HCT116 (cell line): Measurements from ENCODE around the gene TRDMT1. TPM values are rescaled to one million over a fixed set of nuclear protein-coding genes. Genes with fewer than 3 reads are reported as not detected.

Experiments used
- ATAC-seq: fragments of 200-7000 bp; cut with Tn5 transposase; 2 replicates; pipeline ENCODE4 v1.9.1; 2020; ENCODE audit warnings: mild to moderate bottlenecking, moderate library complexity
- BruUV-seq: library from RNA; stranded (reverse); fragments of 400-500 nt; replicated peaks from 2 replicates; lab custom pipeline; 2021; lab: Mats Ljungman, UMichigan
- CTCF ChIA-PET: fragments of 300-600 bp; sonication (Branson Sonifier 250); formaldehyde crosslinking; loops from one replicate; lab custom pipeline; 2021; ENCODE audit warnings: antibody characterized with exemption; lab: Charles Lee
- POLR2A ChIA-PET: fragments of 300-600, 350-600 bp; sonication (Branson Sonifier 250); formaldehyde crosslinking; loops from one replicate; lab custom pipeline; 2021; ENCODE audit warnings: antibody characterized with exemption; lab: Charles Lee
- RAD21 ChIA-PET, 2 experiments: fragments of 300-600 bp; sonication (Branson Sonifier 250); formaldehyde crosslinking; loops; one replicate each; lab custom pipeline; 2023; ENCODE audit warnings: low total read pairs in 2 of 2; ENCODE audit not compliant: uncharacterized antibody in 2 of 2, unreplicated experiment in 2 of 2, low non-redundant PET in 1 of 2; lab: Charles Lee
- DNase-seq: peaks from one replicate; pipeline ENCODE4 v3.0.0-alpha.2; 2010; ENCODE audit warnings: low read depth, low spot score
- H2AFZ ChIP-seq: fragments of 200-600 bp; shearing (Covaris generic), sonication (generic); 2 replicates; pipeline ENCODE4 v1.6.1; 2017; ENCODE audit warnings: low read depth, mixed run types, mixed read lengths, antibody characterized with exemption, low read length; ENCODE audit not compliant: poor library complexity, severe bottlenecking
- H3K27ac ChIP-seq: 2 replicates; pipeline ENCODE4 v1.5.1; 2012; ENCODE audit warnings: low read depth, low read length
- H3K27me3 ChIP-seq: fragments of 200-600 bp; sonication (generic); 2 replicates; pipeline ENCODE4 v1.6.1; 2016; ENCODE audit warnings: mixed run types, low read length, mixed read lengths; ENCODE audit not compliant: insufficient read depth
- H3K36me3 ChIP-seq, 2 experiments: fragments of 200-500 bp in 1 of 2; fragments of 200-600 bp in 1 of 2; sonication (Bioruptor generic) in 1 of 2; sonication (generic) in 1 of 2; 2 replicates each; pipeline versions ENCODE4 v1.5.1 to v1.6.1; 2014 to 2016; ENCODE audit warnings: low read length in 2 of 2, inconsistent platforms in 1 of 2, mixed read lengths in 1 of 2, mixed run types in 1 of 2; ENCODE audit not compliant: insufficient read depth in 2 of 2, control insufficient read depth in 1 of 2
- H3K4me1 ChIP-seq, 2 experiments: fragments of 200-600 bp in 1 of 2; sonication (generic) in 1 of 2; 2 replicates each; pipeline versions ENCODE4 v1.5.1 to v1.6.1; 2012 to 2017; ENCODE audit warnings: low read length in 2 of 2, inconsistent platforms in 1 of 2, mild to moderate bottlenecking in 1 of 2, mixed read lengths in 1 of 2, mixed run types in 1 of 2, moderate library complexity in 1 of 2; ENCODE audit not compliant: insufficient read depth in 2 of 2, control insufficient read depth in 1 of 2
- H3K4me2 ChIP-seq: fragments of 200-600 bp; sonication (generic); 2 replicates; pipeline ENCODE4 v1.6.1; 2017; ENCODE audit warnings: mixed run types, low read length, mixed read lengths
- H3K4me3 ChIP-seq, 2 experiments: fragments of 200-600 bp in 1 of 2; sonication (generic) in 1 of 2; replicated peaks in 1 of 2; 2 replicates each; pipeline ENCODE4 v1.5.1; 2011 to 2016; ENCODE audit warnings: low read length in 2 of 2, control low read depth in 1 of 2, low read depth in 1 of 2, mild to moderate bottlenecking in 1 of 2, mixed read lengths in 1 of 2, mixed run types in 1 of 2
- H3K79me2 ChIP-seq: fragments of 200-600 bp; sonication (generic); 2 replicates; pipeline ENCODE4 v1.6.1; 2017; ENCODE audit warnings: mild to moderate bottlenecking, mixed run types, low read length, moderate library complexity, mixed read lengths; ENCODE audit not compliant: insufficient read depth
- H3K9ac ChIP-seq: fragments of 200-600 bp; sonication (generic); 2 replicates; pipeline ENCODE4 v1.6.1; 2016; ENCODE audit warnings: low read length, mixed read lengths
- H3K9me2 ChIP-seq: fragments of 200-600 bp; sonication (generic), shearing (Covaris generic); 2 replicates; pipeline ENCODE4 v1.6.1; 2017; ENCODE audit warnings: mixed run types, mild to moderate bottlenecking, moderate library complexity; ENCODE audit not compliant: insufficient read depth
- H3K9me3 ChIP-seq, 2 experiments: fragments of 200-500 bp in 1 of 2; fragments of 200-600 bp in 1 of 2; sonication (Bioruptor generic) in 1 of 2; sonication (generic) in 1 of 2; 2 replicates each; pipeline ENCODE4 v1.6.1; 2014 to 2017; ENCODE audit warnings: low read length in 2 of 2, mixed read lengths in 2 of 2, inconsistent platforms in 1 of 2, low read depth in 1 of 2, mild to moderate bottlenecking in 1 of 2, mixed run types in 1 of 2, moderate library complexity in 1 of 2; ENCODE audit not compliant: control insufficient read depth in 1 of 2, insufficient read depth in 1 of 2
- H4K20me1 ChIP-seq: fragments of 200-600 bp; sonication (generic), shearing (Covaris generic); 2 replicates; pipeline ENCODE4 v1.6.1; 2017; ENCODE audit warnings: mixed run types, mild to moderate bottlenecking, moderate library complexity; ENCODE audit not compliant: insufficient read depth
- ATF3 ChIP-seq: IDR thresholded peaks from 2 replicates; pipeline ENCODE4 v1.6.1; 2012
- CEBPB ChIP-seq: IDR thresholded peaks from 2 replicates; pipeline ENCODE4 v1.6.1; 2012; ENCODE audit warnings: low read depth
- CTCF ChIP-seq, 3 experiments: fragments of 200-600 bp in 1 of 3; sonication (generic) in 1 of 3; IDR thresholded peaks in 2 of 3; conservative IDR thresholded peaks in 1 of 3; 2 replicates each; pipeline ENCODE4 v1.5.1; 2012 to 2017; ENCODE audit warnings: low read depth in 2 of 3, low read length in 2 of 3, antibody characterized with exemption in 1 of 3, borderline replicate concordance in 1 of 3, control low read depth in 1 of 3, mild to moderate bottlenecking in 1 of 3, mixed read lengths in 1 of 3, mixed run types in 1 of 3, moderate library complexity in 1 of 3; ENCODE audit not compliant: insufficient read depth in 1 of 3
- EGR1 ChIP-seq: IDR thresholded peaks from 2 replicates; pipeline ENCODE4 v1.6.1; 2012; ENCODE audit warnings: low read depth
- ELF1 ChIP-seq: IDR thresholded peaks from 2 replicates; pipeline ENCODE4 v1.6.1; 2012; ENCODE audit warnings: low read depth, borderline replicate concordance
- EZH2 ChIP-seq: fragments of 200-600 bp; sonication (generic); IDR thresholded peaks from 2 replicates; pipeline ENCODE4 v1.6.1; 2017; ENCODE audit warnings: antibody characterized with exemption, mixed run types
- EZH2phosphoT487 ChIP-seq: fragments of 200-600 bp; IDR thresholded peaks from 2 replicates; pipeline ENCODE4 v1.6.1; 2018; ENCODE audit warnings: antibody characterized with exemption, borderline replicate concordance
- FOSL1 ChIP-seq: IDR thresholded peaks from 2 replicates; pipeline ENCODE4 v1.6.1; 2012; ENCODE audit warnings: low read depth
- MAX ChIP-seq: IDR thresholded peaks from 2 replicates; pipeline ENCODE4 v1.6.1; 2012
- POLR2AphosphoS5 ChIP-seq: IDR thresholded peaks from 2 replicates; pipeline ENCODE4 v1.6.1; 2011; ENCODE audit warnings: mild to moderate bottlenecking, low read depth, low read length, moderate library complexity
- RAD21 ChIP-seq: IDR thresholded peaks from 2 replicates; pipeline ENCODE4 v1.6.1; 2012; ENCODE audit warnings: low read depth, mild to moderate bottlenecking
- SP1 ChIP-seq: IDR thresholded peaks from 2 replicates; pipeline ENCODE4 v1.6.1; 2012; ENCODE audit warnings: low read depth
- SRF ChIP-seq: IDR thresholded peaks from 2 replicates; pipeline ENCODE4 v1.6.1; 2012; ENCODE audit warnings: low read depth
- TCF7L2 ChIP-seq: IDR thresholded peaks from 2 replicates; pipeline ENCODE4 v1.7.0; 2011; ENCODE audit warnings: borderline replicate concordance, inconsistent platforms; ENCODE audit not compliant: insufficient read depth, insufficient read length; ENCODE audit errors: extremely low read depth
- YY1 ChIP-seq: IDR thresholded peaks from 2 replicates; pipeline ENCODE4 v1.6.1; 2011; ENCODE audit warnings: low read length, low read depth, moderate library complexity, mild to moderate bottlenecking; ENCODE audit not compliant: insufficient replicate concordance; ENCODE audit errors: extremely low read depth
- ZBTB33 ChIP-seq: IDR thresholded peaks from 2 replicates; pipeline ENCODE4 v1.6.1; 2011; ENCODE audit warnings: mild to moderate bottlenecking, low read length, moderate library complexity; ENCODE audit not compliant: insufficient replicate concordance; ENCODE audit errors: extremely low read depth
- ZFX ChIP-seq: fragments of 450-650 bp; IDR thresholded peaks from 2 replicates; pipeline ENCODE4 v1.6.1; 2017
- ZNF274 ChIP-seq: fragments of 200-500 bp; sonication (Bioruptor generic); IDR thresholded peaks from 2 replicates; pipeline ENCODE4 v1.6.1; 2014; ENCODE audit warnings: mild to moderate bottlenecking, low read depth, low read length, inconsistent platforms
- intact Hi-C: fragments of 100-400 bp; cut with micrococcal nuclease; formaldehyde crosslinking; loops from 2 replicates; pipeline ENCODE4 v1.10.0; 2022
- total RNA-seq: library from RNA; stranded (reverse); gene quantifications from one replicate; pipeline ENCODE4 v1.2.1, GENCODE V29; 2021; ENCODE audit not compliant: unreplicated experiment

TRDMT1 gene
- total RNA-seq, 1 experiment from 2014 or later: 8.6 TPM

GRCh38 chr10:17157024-17157423 is 44.4 kb downstream of the TRDMT1 start:
- ChIA-PET CTCF (no interaction called here), POLR2A (no interaction called here), RAD21 (no interaction called here)
- H3K9me2 ChIP-seq: no peaks in the 10 kb centered on the region
- no peak for DNase-seq
- H3K4me1 ChIP-seq: no peaks in the 10 kb centered on the region
- BruUV-seq: no TSS peak
- intact Hi-C loops: no loop called here
- H3K9ac ChIP-seq: no peak overlapping the region
- no peaks in the 10 kb centered on the region for H4K20me1 ChIP-seq
- ATAC-seq: no peak
- no peaks in the 10 kb centered on the region for H3K27me3 ChIP-seq
- no peak overlapping the region for H3K4me2 ChIP-seq
- H3K27ac ChIP-seq: no peak overlapping the region
- TF ChIP-seq EZH2phosphoT487: no peak
- no peaks in the 10 kb centered on the region for H3K9me3 ChIP-seq
- no peak overlapping the region for H3K4me3 ChIP-seq
- no peak overlapping the region for H2AFZ ChIP-seq
- H3K79me2 ChIP-seq: no peaks in the 10 kb centered on the region
- H3K36me3 ChIP-seq: no peaks in the 10 kb centered on the region

GRCh38 chr10:17155826-17156225 is 45.6 kb downstream of the TRDMT1 start:
- H4K20me1 ChIP-seq: no peaks in the 10 kb centered on the region
- intact Hi-C loops: no loop called here
- ChIA-PET RAD21 (no interaction called here), CTCF (no interaction called here), POLR2A (no interaction called here)
- BruUV-seq: no TSS peak
- no peaks in the 10 kb centered on the region for H3K36me3 ChIP-seq
- no peaks in the 10 kb centered on the region for H3K79me2 ChIP-seq
- no peak overlapping the region for H3K9ac ChIP-seq
- no peak for ATAC-seq
- no peaks in the 10 kb centered on the region for H3K9me2 ChIP-seq
- H3K4me2 ChIP-seq: no peak overlapping the region
- no peak overlapping the region for H3K4me3 ChIP-seq
- no peaks in the 10 kb centered on the region for H3K4me1 ChIP-seq
- no peaks in the 10 kb centered on the region for H3K27me3 ChIP-seq
- H3K9me3 ChIP-seq: no peaks in the 10 kb centered on the region
- no peak overlapping the region for H3K27ac ChIP-seq
- TF ChIP-seq EZH2phosphoT487 (no peak), EGR1 (no peak), FOSL1 (no peak), TCF7L2 (no peak), EZH2 (no peak), ZBTB33 (no peak), YY1 (no peak), ELF1 (no peak), ZFX (no peak), CTCF (IDR thresholded peaks at IDR 0.05 in 2 of 3, conservative IDR thresholded peaks at IDR 0.05 in 1 of 3; ENCODE audit: borderline replicate concordance in 1 of 3, insufficient read depth in 1 of 3, low read depth in 2 of 3, low read length in 2 of 3) (no peak), RAD21 (no peak), ATF3 (no peak), SP1 (no peak), CEBPB (no peak), ZNF274 (no peak), SRF (no peak), MAX (no peak), POLR2AphosphoS5 (no peak)
- H2AFZ ChIP-seq: no peak overlapping the region
- no peak for DNase-seq
